ENCODE data around the gene USF1. TPM values are rescaled to one million over a fixed set of nuclear protein-coding genes. Genes with fewer than 3 reads are reported as not detected.

USF1 gene, protein sequence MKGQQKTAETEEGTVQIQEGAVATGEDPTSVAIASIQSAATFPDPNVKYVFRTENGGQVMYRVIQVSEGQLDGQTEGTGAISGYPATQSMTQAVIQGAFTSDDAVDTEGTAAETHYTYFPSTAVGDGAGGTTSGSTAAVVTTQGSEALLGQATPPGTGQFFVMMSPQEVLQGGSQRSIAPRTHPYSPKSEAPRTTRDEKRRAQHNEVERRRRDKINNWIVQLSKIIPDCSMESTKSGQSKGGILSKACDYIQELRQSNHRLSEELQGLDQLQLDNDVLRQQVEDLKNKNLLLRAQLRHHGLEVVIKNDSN
- total RNA-seq (ENCODE audit: unreplicated experiment), result 158 TPM
- long read RNA-seq, transcript USF1-203 (11 exons, 1,807 nt), result major isoform, 14 of 26 reads
- long read RNA-seq, partial matches to known transcripts, result 0 of 26 reads
- long read RNA-seq, other reads (novel, unspliced or antisense), result 7 of 26 reads

DNA sequence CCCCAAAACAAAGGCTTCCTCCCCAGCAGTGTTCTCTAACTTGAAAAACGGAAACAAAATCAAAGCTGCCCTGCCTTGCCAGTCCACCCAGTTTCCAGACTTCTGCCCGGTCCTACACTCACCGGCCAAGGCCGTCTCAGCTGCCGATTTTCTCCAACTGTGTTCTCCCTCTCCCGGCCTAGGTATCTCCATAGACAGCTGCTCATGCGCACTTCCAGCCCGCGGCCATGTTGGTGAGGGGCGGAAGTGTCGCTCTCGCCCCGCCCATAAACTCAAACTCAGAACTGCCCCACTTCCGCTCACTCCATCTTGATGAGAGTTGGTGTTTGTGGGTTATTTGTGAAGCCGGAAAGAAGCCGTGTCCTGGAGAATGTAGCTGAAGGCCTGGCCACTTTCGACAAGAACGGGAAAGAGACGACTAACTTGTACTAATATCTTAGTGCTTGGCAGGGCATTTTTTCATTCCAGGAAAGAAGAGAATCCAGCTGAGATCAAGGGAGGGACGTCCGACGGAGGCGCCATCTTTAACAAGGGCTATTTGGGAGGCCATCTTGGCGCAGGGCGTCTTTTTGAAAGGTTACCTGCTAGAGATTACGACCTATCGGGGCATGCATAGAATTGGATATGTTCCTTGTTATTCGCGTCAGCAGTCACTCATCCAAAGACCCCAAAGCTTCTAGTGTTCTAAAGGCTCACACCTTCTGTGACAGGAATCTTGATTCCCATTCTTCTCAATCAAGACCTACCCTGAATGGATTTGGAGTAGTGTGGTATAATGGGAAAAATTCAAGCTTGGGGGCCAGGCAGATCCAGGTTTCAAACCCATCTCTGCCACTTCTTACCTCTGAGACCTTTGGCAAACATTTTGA, at the start of gene USF1:
Gene USF1, minus strand, starts transcription at position 242 of the 869 bp plus-strand sequence. CDS start 2,702 bp downstream, outside the sequence.
- peak within 1 kb of the TSS; percentile 97 for H3K4me3 Mint-ChIP-seq (ENCODE audit: unreplicated experiment)

DNA sequence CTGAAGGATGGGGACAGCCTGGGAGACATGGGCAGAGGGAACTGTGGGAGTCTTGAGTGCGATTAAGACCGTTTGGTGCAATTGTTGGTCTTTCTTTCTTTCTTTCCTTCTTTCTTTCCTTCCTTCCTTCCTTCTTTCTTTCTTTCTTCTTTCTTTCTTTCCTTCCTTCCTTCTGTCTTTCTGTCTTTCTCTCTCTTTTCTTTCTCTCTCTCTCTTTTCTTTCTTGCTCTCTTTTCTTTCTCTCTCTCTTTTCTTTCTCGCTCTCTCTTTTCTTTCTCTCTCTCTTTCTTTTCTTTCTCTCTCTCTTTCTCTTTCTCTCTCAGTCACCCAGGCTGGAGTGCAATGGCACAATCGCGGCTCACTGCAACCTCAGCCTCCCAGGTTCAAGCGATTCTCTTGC, 49.5 kb upstream of the USF1 start:
- H3K9me3 Mint-ChIP-seq (ENCODE audit: unreplicated experiment), result peaks cover 14% of the 10 kb centered on the region
- no peak overlapping the region for H3K27ac Mint-ChIP-seq (ENCODE audit: unreplicated experiment)
- DNase-seq, result no peak
- peaks cover 8% of the 10 kb centered on the region for H3K4me1 Mint-ChIP-seq (ENCODE audit: low read depth, unreplicated experiment)
- no peaks in the 10 kb centered on the region for H3K36me3 Mint-ChIP-seq (ENCODE audit: unreplicated experiment)
- TF ChIP-seq, protein P1, sequence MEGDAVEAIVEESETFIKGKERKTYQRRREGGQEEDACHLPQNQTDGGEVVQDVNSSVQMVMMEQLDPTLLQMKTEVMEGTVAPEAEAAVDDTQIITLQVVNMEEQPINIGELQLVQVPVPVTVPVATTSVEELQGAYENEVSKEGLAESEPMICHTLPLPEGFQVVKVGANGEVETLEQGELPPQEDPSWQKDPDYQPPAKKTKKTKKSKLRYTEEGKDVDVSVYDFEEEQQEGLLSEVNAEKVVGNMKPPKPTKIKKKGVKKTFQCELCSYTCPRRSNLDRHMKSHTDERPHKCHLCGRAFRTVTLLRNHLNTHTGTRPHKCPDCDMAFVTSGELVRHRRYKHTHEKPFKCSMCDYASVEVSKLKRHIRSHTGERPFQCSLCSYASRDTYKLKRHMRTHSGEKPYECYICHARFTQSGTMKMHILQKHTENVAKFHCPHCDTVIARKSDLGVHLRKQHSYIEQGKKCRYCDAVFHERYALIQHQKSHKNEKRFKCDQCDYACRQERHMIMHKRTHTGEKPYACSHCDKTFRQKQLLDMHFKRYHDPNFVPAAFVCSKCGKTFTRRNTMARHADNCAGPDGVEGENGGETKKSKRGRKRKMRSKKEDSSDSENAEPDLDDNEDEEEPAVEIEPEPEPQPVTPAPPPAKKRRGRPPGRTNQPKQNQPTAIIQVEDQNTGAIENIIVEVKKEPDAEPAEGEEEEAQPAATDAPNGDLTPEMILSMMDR (IDR thresholded peaks at IDR 0.05; ENCODE audit: partially characterized antibody, unreplicated experiment), result no peak
- peaks cover 26% of the 10 kb centered on the region for H3K27me3 Mint-ChIP-seq (ENCODE audit: unreplicated experiment)
- H3K4me3 Mint-ChIP-seq (ENCODE audit: unreplicated experiment), result no peak overlapping the region

More for the DNA sequence above, at the start of gene USF1:
- TF ChIP-seq, protein P1 (IDR thresholded peaks at IDR 0.05; ENCODE audit: partially characterized antibody, unreplicated experiment), result no peak
- Mint-ChIP-seq H3K27me3 (ENCODE audit: unreplicated experiment) (peaks cover 20% of the 10 kb centered on the region), H3K9me3 (ENCODE audit: unreplicated experiment) (peaks cover 13% of the 10 kb centered on the region), H3K36me3 (ENCODE audit: unreplicated experiment) (peaks cover 17% of the 10 kb centered on the region), H3K4me1 (ENCODE audit: low read depth, unreplicated experiment) (peaks cover 9% of the 10 kb centered on the region), H3K27ac (ENCODE audit: unreplicated experiment) (peak within 1 kb of the TSS; percentile 100)
- peak; percentile 91 for DNase-seq

DNA sequence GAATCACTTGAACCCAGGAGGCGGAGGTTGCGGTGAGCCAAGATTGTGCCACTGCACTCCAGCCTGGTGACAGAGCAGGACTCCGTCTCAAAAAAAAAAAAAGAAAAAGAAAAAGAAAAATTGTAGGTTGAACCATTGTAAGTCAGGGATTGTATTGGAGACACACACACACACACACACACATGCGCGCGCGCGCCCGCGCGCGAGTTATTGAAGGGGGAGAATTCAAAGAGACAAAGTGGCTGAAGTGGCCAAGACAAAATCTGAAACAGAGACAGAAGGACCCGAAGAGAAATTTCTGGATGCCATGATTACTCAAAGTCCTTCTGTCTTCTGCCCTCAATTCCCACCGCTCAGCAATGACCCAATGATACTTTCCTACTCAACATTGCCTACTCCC, 48.7 kb upstream of the USF1 start:
- H3K4me1 Mint-ChIP-seq (ENCODE audit: low read depth, unreplicated experiment), result peaks cover 8% of the 10 kb centered on the region
- H3K36me3 Mint-ChIP-seq (ENCODE audit: unreplicated experiment), result no peaks in the 10 kb centered on the region
- H3K9me3 Mint-ChIP-seq (ENCODE audit: unreplicated experiment), result peaks cover 12% of the 10 kb centered on the region

DNA sequence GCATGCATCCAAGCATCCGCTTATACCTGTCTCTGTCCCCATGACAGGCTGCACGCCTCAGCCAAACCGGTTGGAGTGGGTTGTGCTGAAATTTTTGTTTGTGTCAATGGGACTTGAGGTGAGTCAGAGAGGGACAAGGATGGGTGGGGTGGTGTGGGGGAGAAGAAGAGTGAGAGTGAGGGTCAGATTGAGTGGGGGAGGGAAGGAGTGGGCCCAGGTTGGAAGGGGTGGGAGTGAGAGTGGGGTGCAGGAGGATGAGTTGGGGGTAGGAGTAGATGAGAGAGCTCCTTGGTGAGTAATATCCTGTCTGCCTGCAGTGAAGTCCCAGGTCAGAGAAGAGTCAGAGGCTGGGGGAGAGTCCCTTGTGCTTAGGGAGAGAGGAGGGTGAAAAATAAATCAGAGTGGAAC, 46.8 kb upstream of the USF1 start:
- Mint-ChIP-seq H3K9me3 (ENCODE audit: unreplicated experiment) (peaks cover 7% of the 10 kb centered on the region), H3K27me3 (ENCODE audit: unreplicated experiment) (peaks cover 17% of the 10 kb centered on the region), H3K4me1 (ENCODE audit: low read depth, unreplicated experiment) (peaks cover 8% of the 10 kb centered on the region), H3K4me3 (ENCODE audit: unreplicated experiment) (no peak overlapping the region), H3K36me3 (ENCODE audit: unreplicated experiment) (no peaks in the 10 kb centered on the region), H3K27ac (ENCODE audit: unreplicated experiment) (no peak overlapping the region)
- TF ChIP-seq, protein P1 (IDR thresholded peaks at IDR 0.05; ENCODE audit: partially characterized antibody, unreplicated experiment), result no peak
- DNase-seq, result no peak

More for the DNA sequence above, 48.7 kb upstream of the USF1 start:
- Mint-ChIP-seq H3K4me3 (ENCODE audit: unreplicated experiment) (no peak overlapping the region), H3K27me3 (ENCODE audit: unreplicated experiment) (peaks cover 22% of the 10 kb centered on the region), H3K27ac (ENCODE audit: unreplicated experiment) (no peak overlapping the region)
- DNase-seq, result no peak
- TF ChIP-seq, protein P1 (IDR thresholded peaks at IDR 0.05; ENCODE audit: partially characterized antibody, unreplicated experiment), result no peak

Data from glutamatergic neuron (in vitro differentiated cells).